Right cardiac atrium (tissue), 5 donors: ENCODE results near the gene PHF14. TPM values are rescaled to one million over a fixed set of nuclear protein-coding genes. Genes with fewer than 3 reads are reported as not detected.
"Not testable (repeated sequence)": the region's sequence is repeated elsewhere in the genome, so short reads cannot be mapped to it uniquely, and the experiment has no call there.

Experiments used
- ATAC-seq, 2 donors: fragments of 200-7000 bp; cut with Tn5 transposase; one replicate each; pipeline versions ENCODE4 v1.8.0 to v1.9.1; 2020; ENCODE audit warnings: moderate library complexity in 2 of 2, mild to moderate bottlenecking in 1 of 2
- DNase-seq, 3 donors: peaks; one replicate each; pipeline ENCODE4 v3.0.0-alpha.2; 2020
- H3K27ac ChIP-seq: one replicate; pipeline ENCODE4 v1.5.1; 2013; ENCODE audit warnings: mild to moderate bottlenecking, low read length, control low read depth, moderate library complexity
- H3K27me3 ChIP-seq: one replicate; pipeline ENCODE4 v1.6.1; 2013; ENCODE audit not compliant: control insufficient read depth, insufficient read depth
- H3K4me1 ChIP-seq: one replicate; pipeline ENCODE4 v1.6.1; 2013; ENCODE audit warnings: low read length; ENCODE audit not compliant: control insufficient read depth, insufficient read depth
- H3K4me3 ChIP-seq: one replicate; pipeline ENCODE4 v1.5.1; 2013; ENCODE audit warnings: low read length, control low read depth
- H3K9me3 ChIP-seq: one replicate; pipeline ENCODE4 v1.6.1; 2013; ENCODE audit warnings: low read length; ENCODE audit not compliant: control insufficient read depth
- WGBS: extraction: QIAGEN DNeasy Blood & Tissue Kit; methylation state at CpG from one replicate; pipeline ENCODE4 v1.1.7; 2013; 5-methylcytosine and 5-hydroxymethylcytosine counted together
- intact Hi-C, 4 donors: fragments of 100-400 bp; cut with DNase I; formaldehyde crosslinking; loops; one replicate each; pipeline versions ENCODE4 v1.11.0 to v1.14.0; 2022 to 2023
- polyA plus RNA-seq: library from polyadenylated mRNA; stranded (reverse); fragments of 200-250 nt; gene quantifications from one replicate; pipeline ENCODE4 v1.2.3, GENCODE V29; 2013
- total RNA-seq, 4 donors: library from RNA; stranded (reverse); fragmentation: NEBNext Ultra II Directional; extraction: Animal tissue kit (Norgen Biotek cat#: 25700); gene quantifications; one replicate each; pipeline ENCODE4 v1.2.1, GENCODE V29; 2021
- donor health status: healthy with polysubstance abuse.
- donor health status: DM: no; HTN: yes; CAD: no.
- donor health status: DM: no; HTN: no; CAD: no.
- donor health status: DM: no; HTN: yes; CAD: no; lungs with severe emphysema.
- donor health status: DM: yes; HTN: yes; CAD: no.

PHF14 gene
- total and polyA plus RNA-seq, 5 donors = 9.8 to 17.3 (median 16.9) TPM

GRCh38 chr7:10990748-10991147 lies 17.1 kb downstream of the PHF14 start:
- ATAC-seq, intact Hi-C loops, H3K4me3 ChIP-seq, H3K27ac ChIP-seq, H3K4me1 ChIP-seq, DNase-seq, H3K27me3 ChIP-seq, H3K9me3 ChIP-seq: not testable (repeated sequence)
- WGBS = 97% methylated on average over 6 of the region's 6 CpGs

- H3K4me1 ChIP-seq, H3K27ac ChIP-seq, ATAC-seq, H3K4me3 ChIP-seq, intact Hi-C loops, H3K9me3 ChIP-seq, H3K27me3 ChIP-seq: not testable (repeated sequence)
- peak in 1 of 3 donors; percentile 35 for DNase-seq
- WGBS = 96% methylated on average over 34 of the region's 34 CpGs
Measured at GRCh38 chr7:10995482-10996166, 22.0 kb downstream of the PHF14 start.

- no peaks in the 10 kb centered on the region for H3K9me3 ChIP-seq
- no peak overlapping the region for H3K4me3 ChIP-seq
- ATAC-seq (no peak), DNase-seq (no peak)
- H3K27me3 ChIP-seq = no peaks in the 10 kb centered on the region
- intact Hi-C loops = no loop called here
- 81% methylated on average over 4 of the region's 4 CpGs for WGBS
- no peak overlapping the region for H3K27ac ChIP-seq
- H3K4me1 ChIP-seq = no peaks in the 10 kb centered on the region
Measured at GRCh38 chr7:10998996-10999757, 25.5 kb downstream of the PHF14 start.

GRCh38 chr7:11005202-11005601 lies 31.5 kb downstream of the PHF14 start:
- DNase-seq = no peak
- no peaks in the 10 kb centered on the region for H3K9me3 ChIP-seq
- intact Hi-C loops = no loop called here
- no peak overlapping the region for H3K4me3 ChIP-seq
- no peak overlapping the region for H3K27ac ChIP-seq
- H3K27me3 ChIP-seq = no peaks in the 10 kb centered on the region
- H3K4me1 ChIP-seq = no peaks in the 10 kb centered on the region
- no peak for ATAC-seq

- intact Hi-C loops = no loop called here
- 66% methylated on average over 3 of the region's 3 CpGs for WGBS
- no peaks in the 10 kb centered on the region for H3K9me3 ChIP-seq
- DNase-seq (no peak), ATAC-seq (no peak)
- no peak overlapping the region for H3K27ac ChIP-seq
- no peak overlapping the region for H3K4me3 ChIP-seq
- H3K4me1 ChIP-seq = no peaks in the 10 kb centered on the region
- no peaks in the 10 kb centered on the region for H3K27me3 ChIP-seq
Measured at GRCh38 chr7:11006291-11006690, 32.6 kb downstream of the PHF14 start.

- intact Hi-C loops = no loop called here
- Histone ChIP-seq H3K27ac (no peak overlapping the region), H3K4me3 (no peak overlapping the region), H3K9me3 (no peaks in the 10 kb centered on the region), H3K4me1 (no peaks in the 10 kb centered on the region), H3K27me3 (no peaks in the 10 kb centered on the region)
- DNase-seq (no peak), ATAC-seq (no peak)
- WGBS = 40% methylated on average over 1 of the region's 1 CpG
Measured at GRCh38 chr7:11009631-11010030, 36.0 kb downstream of the PHF14 start.

- Histone ChIP-seq H3K27me3 (no peaks in the 10 kb centered on the region), H3K27ac (no peak overlapping the region), H3K4me1 (no peaks in the 10 kb centered on the region), H3K9me3 (no peaks in the 10 kb centered on the region), H3K4me3 (no peak overlapping the region)
- ATAC-seq (no peak), DNase-seq (no peak)
- 60% methylated on average over 1 of the region's 1 CpG for WGBS
- intact Hi-C loops = no loop called here
Measured at GRCh38 chr7:11021468-11021867, 47.8 kb downstream of the PHF14 start.

GRCh38 chr7:11026452-11027359 lies 53.0 kb downstream of the PHF14 start:
- Histone ChIP-seq H3K27ac (no peak overlapping the region), H3K27me3 (no peaks in the 10 kb centered on the region), H3K4me1 (no peaks in the 10 kb centered on the region), H3K4me3 (no peak overlapping the region), H3K9me3 (no peaks in the 10 kb centered on the region)
- WGBS = 82% methylated on average over 2 of the region's 2 CpGs
- DNase-seq = no peak
- intact Hi-C loops = no loop called here
- no peak for ATAC-seq

- 88% methylated on average over 4 of the region's 4 CpGs for WGBS
- ATAC-seq (no peak), DNase-seq (no peak)
- Histone ChIP-seq H3K9me3 (no peaks in the 10 kb centered on the region), H3K4me3 (no peak overlapping the region), H3K4me1 (no peaks in the 10 kb centered on the region), H3K27ac (no peak overlapping the region), H3K27me3 (no peaks in the 10 kb centered on the region)
- intact Hi-C loops = no loop called here
Measured at GRCh38 chr7:11035661-11036060, 62.0 kb downstream of the PHF14 start.

GRCh38 chr7:11039974-11040373 lies 66.3 kb downstream of the PHF14 start:
- no peak overlapping the region for H3K4me3 ChIP-seq
- intact Hi-C loops = no loop called here
- H3K27ac ChIP-seq = no peak overlapping the region
- H3K27me3 ChIP-seq = no peaks in the 10 kb centered on the region
- ATAC-seq (no peak), DNase-seq (no peak)
- no peaks in the 10 kb centered on the region for H3K9me3 ChIP-seq
- no peaks in the 10 kb centered on the region for H3K4me1 ChIP-seq

GRCh38 chr7:11054033-11054432 lies 80.4 kb downstream of the PHF14 start:
- H3K27ac ChIP-seq = no peak overlapping the region
- ATAC-seq = no peak
- H3K27me3 ChIP-seq = no peaks in the 10 kb centered on the region
- WGBS = 99% methylated on average over 2 of the region's 2 CpGs
- H3K4me1 ChIP-seq = no peaks in the 10 kb centered on the region
- DNase-seq = no peak
- no peaks in the 10 kb centered on the region for H3K9me3 ChIP-seq
- H3K4me3 ChIP-seq = no peak overlapping the region
- intact Hi-C loops = no loop called here
